Myocyte (in vitro differentiated cells): ENCODE data around the gene PDE9A. TPM values are rescaled to one million over a fixed set of nuclear protein-coding genes. Genes with fewer than 3 reads are reported as not detected.

Source experiments
- DNase-seq: peaks from one replicate; pipeline ENCODE4 v3.0.0-alpha.2; 2012; ENCODE audit warnings: low read depth
- total RNA-seq: library from RNA; depleted of rRNA; stranded (reverse); fragments of >200 nt; gene quantifications from 2 replicates; pipeline ENCODE4 v1.2.3, GENCODE V29; 2014

The PDE9A gene
- total RNA-seq, 1 donor from 2014 or later = not detected

GRCh38 chr21:42734323-42734971, 81.0 kb downstream of the PDE9A start:
- DNase-seq = no peak

GRCh38 chr21:42735061-42735460, 81.6 kb downstream of the PDE9A start:
- DNase-seq = no peak

- DNase-seq = no peak
Observed at GRCh38 chr21:42735944-42736343, 82.5 kb downstream of the PDE9A start.

- no peak for DNase-seq
Observed at GRCh38 chr21:42736646-42737350, 83.4 kb downstream of the PDE9A start.

DNA sequence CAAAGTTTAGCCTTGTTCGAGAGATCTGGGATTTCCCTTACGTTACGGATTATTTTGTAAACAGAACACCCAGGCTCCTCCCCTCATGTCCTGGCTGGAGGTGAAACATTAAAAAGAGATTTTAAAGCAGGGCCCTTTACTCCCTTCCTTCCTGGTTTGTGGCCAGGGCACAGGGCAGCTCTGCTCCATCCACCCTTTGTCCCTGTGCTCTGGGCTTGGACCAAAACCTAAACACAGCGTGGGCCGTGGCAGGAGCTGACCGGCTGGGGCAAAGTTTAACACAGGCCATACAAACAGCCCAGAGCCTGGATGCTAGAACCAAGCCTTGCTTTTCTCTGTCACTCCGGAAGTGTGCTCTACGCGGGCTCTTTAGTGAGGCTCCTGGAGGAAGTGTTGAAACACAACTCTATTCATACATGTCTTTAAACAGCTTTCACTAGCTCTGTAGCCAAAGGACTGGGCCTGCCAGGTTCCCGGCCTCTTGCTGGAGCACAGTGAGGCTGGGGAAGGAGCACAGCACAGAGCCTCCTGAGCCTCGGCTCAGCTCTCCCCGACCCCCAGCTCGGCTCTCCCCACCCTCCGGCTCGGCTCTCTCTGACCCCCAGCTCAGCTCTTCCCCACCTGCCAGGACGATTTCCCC, 84.7 kb downstream of the PDE9A start:
- DNase-seq = no peak

GRCh38 chr21:42739061-42739931, 85.9 kb downstream of the PDE9A start:
- DNase-seq = no peak

- DNase-seq = no peak
Observed at GRCh38 chr21:42740405-42740909, 87.0 kb downstream of the PDE9A start.

GRCh38 chr21:42741066-42741465, 87.6 kb downstream of the PDE9A start:
- DNase-seq = no peak

DNA sequence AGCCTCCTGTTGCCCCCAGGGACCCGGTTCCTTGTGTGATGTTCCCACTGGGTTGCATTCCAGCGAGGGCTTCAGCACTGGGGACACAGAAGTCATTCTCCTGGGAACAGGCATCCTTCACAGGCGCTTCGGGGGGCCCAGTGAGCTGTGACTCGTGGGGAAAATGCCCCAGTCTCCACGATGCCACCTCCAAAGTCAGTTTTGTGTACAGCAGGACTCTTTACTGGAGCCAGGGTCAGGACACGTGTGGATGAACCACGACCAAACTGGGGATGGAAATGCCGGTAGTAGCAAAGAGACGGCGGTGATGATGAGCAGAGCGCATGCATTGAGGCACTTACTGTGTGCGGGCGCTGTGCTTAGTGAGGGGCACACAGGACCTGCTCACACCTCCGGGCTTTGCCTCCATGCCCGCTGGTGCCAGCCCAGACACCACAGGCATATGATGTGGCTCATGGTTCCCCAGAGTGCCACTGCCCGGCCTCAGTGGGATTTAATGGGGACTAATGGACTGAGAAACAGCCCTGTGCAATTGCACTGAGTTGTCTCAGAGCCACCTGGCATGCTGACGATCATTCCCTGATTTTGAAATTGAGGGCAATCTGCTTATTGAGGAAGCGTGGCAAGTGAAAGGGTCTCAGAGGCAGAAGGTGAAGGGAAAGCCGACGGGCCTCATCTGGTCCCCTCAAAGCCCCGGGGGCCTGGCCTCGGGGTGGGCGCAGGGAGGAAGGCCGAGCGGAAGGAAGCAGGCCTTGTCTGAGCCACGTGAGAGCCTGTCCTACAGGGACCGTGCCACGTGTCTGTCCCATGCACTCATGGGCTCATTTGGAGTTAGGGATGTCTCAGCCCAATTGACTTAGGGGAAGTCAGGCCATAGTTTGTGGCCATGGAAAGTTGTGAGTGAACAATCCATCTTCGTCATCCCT, 91.4 kb downstream of the PDE9A start:
- DNase-seq = no peak

GRCh38 chr21:42745511-42746239, 92.3 kb downstream of the PDE9A start:
- no peak for DNase-seq

- DNase-seq = no peak
Observed at GRCh38 chr21:42746240-42746592, 92.8 kb downstream of the PDE9A start.

GRCh38 chr21:42746593-42747275, 93.3 kb downstream of the PDE9A start:
- DNase-seq = no peak

DNA sequence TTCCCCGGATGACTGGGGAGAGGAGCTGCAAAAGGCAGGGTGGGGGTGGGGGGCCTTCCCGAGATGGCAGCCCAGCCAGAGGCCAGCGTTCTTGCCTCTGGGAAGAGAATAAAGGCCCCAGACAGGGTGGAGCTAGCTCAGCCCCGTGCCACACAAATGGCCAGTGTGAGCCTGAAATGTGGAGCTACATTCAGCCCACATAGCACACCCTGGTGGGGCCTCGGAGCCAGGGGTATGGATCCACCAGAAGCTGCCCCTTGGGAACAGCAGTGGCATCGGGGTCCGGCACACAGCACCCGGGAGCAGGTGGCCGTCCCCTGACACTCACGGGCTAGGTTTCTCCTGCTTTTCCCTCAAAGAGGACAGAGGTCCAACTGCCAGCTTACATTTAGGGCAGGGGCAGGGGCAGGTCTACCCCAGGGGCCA, 93.9 kb downstream of the PDE9A start:
- DNase-seq = no peak

- no peak for DNase-seq
Observed at GRCh38 chr21:42747746-42748351, 94.4 kb downstream of the PDE9A start.

- DNase-seq = no peak
Observed at GRCh38 chr21:42748620-42749176, 95.3 kb downstream of the PDE9A start.

- DNase-seq = no peak
Observed at GRCh38 chr21:42750737-42751530, 97.5 kb downstream of the PDE9A start.

DNA sequence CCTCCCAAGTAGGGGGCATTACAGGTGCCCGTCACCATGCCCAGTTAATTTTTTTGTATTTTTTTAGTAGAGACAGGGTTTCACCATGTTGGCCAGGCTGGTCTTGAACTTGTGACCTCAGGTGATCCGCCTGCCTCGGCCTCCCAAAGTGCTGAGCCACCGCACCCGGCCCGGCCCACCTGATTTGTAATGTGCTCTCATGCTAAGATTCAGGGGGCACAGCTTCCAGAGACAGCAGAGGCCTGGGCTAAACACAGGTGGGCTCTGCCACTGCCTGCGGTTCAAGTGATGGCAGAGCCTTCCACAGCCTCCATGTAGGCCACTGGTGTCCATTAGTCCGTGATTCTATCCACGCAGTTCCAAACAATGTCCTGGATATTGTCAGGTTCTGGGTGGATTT, 98.4 kb downstream of the PDE9A start:
- DNase-seq = no peak
